ENCODE measurements around the gene PAQR4.
"Not testable (repeated sequence)": the region's sequence is repeated elsewhere in the genome, so short reads cannot be mapped to it uniquely, and the experiment has no call there.

Gene PAQR4

GRCh38 chr16:2968738-2969544 is at the start of gene PAQR4:
Gene PAQR4, plus strand, starts transcription at chr16:2969348. Its CDS starts 327 bp downstream, at chr16:2969675.
- peak; percentile 92 for DNase-seq

GRCh38 chr16:2919511-2920255 is 49.5 kb upstream of the PAQR4 start:
- DNase-seq, result peak; percentile 81

DNA sequence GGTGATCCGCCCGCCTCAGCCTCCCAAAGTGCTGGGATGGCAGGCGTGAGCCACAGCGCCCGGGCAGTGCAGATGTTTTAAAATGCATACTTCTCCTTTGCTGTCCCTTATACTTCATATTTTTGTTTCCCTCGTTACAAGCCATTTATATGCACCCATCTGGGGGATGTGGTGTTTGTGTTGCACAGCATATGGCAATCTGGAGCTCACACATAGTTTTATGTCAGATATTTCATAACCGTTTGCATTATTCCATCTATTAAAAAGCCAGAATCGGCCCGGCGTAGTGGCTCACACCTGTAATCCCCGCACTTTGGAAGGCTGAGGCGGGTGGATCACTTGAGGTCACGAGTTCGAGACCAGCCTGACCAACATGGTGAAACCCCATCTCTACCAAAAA is 45.7 kb upstream of the PAQR4 start:
- DNase-seq, result no peak

GRCh38 chr16:2924901-2925755 is 44.0 kb upstream of the PAQR4 start:
- no peak for DNase-seq

DNA sequence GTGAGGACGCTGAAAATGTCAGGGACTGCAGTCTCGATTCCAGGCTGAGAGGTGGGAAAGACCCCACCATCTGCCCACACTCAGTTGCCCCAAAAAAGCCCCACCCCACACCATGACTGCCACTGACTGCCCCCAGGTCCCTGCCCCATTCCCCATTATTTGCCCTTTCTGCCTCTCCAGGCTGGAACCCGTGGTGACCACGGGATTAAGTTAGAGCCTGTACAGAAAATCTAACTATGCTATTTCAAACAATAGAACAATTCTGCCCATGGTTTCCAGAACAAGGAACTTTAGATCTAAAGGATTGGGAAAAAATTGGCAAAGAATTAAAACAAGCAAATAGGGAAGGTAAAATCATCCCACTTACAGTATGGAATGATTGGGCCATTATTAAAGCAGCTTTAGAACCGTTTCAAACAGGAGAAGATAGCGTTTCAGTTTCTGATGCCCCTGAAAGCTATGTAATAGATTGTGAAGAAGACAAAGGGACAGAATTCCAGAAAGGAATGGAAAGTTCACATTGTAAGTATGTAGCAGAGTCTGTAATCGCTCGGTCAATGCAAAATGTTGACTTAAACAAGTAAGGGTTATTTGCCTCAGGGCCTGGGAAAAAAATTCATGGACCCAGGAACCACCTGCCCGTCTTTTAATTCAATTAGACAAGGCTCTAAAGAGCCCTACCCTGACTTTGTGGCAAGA is 43.0 kb upstream of the PAQR4 start:
- no peak for DNase-seq

- DNase-seq, result no peak
Observed at GRCh38 chr16:2926650-2926999, 42.5 kb upstream of the PAQR4 start.

DNA sequence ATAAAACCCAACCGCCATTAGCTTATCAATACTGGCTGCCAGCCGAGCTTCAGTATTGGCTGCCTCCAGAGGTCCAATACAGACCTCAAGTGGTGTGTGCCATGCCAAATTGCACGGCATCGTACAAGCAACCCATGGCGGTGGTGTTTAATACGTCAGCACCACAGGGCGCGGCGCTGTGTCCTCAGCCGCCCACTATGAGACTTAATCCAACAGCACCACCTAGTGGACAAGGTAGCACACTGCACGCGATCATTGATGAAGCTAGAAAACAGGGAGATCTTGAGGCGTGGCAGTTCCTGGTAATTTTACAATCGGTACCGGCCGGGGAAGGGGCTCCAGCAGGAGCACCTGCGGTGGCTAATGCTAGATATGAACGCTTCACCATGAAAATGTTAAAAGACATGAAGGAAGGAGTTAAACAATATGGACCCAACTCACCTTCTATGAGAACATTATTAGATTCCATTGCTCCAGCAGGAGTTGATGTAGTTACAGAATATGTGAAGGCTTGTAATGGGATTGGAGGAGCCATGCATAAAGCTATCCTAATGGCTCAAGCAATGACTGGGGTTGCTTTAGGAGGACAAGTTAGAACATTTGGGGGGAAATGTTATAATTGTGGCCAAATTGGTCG is 42.0 kb upstream of the PAQR4 start:
- peak; percentile 93 for DNase-seq

GRCh38 chr16:2928151-2928550 is 41.0 kb upstream of the PAQR4 start:
- not testable (repeated sequence) for DNase-seq

DNA sequence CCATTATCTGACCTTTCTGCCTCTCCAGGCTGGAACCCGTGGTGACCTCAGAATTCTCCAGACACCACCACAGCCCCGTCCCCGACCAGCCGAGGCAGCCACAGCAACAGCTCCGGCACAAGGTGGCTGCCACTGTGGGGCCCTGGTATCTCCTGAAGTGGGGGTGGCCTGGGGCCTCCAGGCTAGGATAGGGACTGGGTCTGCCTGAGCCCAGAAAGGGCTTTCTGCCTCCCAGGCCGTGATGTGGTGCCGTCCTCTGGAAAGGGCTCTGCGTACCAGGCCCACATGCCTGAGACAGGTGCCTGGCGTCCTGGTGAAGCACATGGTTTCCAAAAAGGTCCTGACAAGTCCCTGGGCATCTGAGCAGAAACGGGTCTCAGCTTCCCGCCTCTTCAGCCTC is 40.4 kb upstream of the PAQR4 start:
- DNase-seq, result no peak

- DNase-seq, result no peak
Observed at GRCh38 chr16:2929693-2930092, 39.5 kb upstream of the PAQR4 start.

GRCh38 chr16:2930236-2930635 is 38.9 kb upstream of the PAQR4 start:
- no peak for DNase-seq

GRCh38 chr16:2931231-2931914 is 37.8 kb upstream of the PAQR4 start:
- not testable (repeated sequence) for DNase-seq

DNA sequence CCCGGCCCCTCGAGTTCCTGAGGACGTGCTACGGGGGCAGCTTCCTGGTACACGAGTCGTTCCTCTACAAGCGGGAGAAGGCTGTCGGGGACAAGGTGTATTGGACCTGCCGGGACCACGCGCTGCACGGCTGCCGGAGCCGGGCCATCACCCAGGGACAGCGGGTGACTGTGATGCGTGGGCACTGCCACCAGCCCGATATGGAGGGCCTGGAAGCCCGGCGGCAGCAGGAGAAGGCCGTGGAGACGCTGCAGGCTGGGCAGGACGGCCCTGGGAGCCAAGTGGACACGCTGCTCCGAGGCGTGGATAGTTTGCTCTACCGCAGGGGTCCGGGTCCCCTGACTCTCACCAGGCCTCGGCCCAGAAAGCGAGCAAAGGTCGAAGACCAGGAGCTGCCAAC is 36.0 kb upstream of the PAQR4 start:
- no peak for DNase-seq

- no peak for DNase-seq
Observed at GRCh38 chr16:2933701-2934100, 35.4 kb upstream of the PAQR4 start.

DNA sequence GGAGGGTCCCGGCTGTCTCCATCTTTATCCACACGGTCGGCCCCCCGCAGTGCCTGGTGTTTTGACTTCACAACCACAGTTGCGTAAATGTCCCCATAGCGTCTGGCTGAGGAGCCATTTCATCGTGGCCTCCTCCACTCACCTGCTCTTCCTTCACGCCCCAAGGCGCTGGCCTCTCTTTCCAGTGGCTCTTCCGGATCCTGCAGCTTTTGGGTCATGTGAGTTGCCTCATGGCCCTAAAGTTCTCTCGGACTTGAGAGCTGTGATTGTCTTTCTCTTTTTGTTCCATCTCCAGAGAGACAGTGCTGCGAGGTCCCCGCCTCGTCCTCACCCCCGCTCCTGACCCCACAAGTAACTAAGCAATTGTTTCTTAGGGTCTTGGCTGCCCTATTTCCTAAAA is 34.7 kb upstream of the PAQR4 start:
- no peak for DNase-seq

DNA sequence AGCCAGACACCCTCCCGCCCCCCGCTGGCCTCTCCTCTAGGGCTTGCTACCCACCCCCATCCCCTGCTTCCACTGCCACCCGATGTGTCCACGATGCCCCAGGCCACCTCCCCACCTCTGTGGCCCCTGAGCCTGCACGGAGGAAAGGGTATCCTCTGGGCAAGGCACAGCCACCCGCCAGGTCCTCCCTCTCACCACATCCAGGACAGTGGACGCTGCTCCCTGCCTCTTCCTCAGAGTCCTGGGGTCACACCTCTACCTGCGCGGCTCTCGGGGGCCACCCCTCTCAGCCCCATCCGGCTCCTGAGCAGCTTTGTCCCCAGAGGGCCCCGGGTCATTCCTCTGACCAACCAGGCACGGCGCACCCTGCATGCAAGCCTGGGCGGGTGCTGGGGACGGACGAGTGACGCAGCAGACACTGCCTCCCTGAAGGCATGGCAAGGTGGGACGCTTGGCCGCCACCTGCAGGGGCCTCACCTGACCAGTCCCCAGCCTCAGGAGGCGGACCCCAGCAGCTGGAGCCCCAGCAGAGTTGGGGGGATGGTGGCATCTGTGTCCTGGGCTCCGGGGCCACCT is 32.6 kb upstream of the PAQR4 start:
- no peak for DNase-seq

DNA sequence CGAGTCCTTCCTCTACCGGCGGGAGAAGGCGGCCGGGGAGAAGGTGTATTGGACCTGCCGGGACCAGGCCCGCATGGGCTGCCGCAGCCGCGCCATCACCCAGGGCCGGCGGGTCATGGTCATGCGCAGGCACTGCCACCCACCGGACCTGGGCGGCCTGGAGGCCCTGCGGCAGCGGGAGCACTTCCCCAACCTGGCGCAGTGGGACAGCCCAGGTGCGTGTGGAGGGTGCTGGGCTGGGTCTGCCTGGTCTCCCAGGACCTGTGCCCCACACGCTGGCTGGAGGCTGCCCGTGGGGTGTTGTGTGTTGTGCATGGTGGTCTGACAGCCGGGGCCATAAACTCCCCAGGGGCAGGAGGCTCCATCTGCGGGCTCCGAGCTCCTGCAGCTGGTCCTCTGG is 32.0 kb upstream of the PAQR4 start:
- DNase-seq, result no peak

DNA sequence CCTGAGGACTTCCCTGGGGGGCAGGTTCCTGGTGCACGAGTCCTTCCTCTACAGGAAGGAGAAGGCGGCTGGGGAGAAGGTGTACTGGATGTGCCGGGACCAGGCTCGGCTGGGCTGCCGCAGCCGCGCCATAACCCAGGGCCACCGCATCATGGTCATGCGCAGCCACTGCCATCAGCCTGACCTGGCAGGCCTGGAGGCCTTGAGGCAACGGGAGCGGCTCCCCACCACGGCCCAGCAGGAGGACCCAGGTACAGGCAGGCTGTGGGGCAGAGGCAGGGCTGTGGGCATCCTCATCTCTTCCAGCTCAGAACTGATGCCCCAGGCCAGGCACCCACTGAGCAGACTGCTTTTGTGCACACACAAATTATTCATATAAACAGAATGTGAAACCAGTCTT is 30.9 kb upstream of the PAQR4 start:
- no peak for DNase-seq

DNA sequence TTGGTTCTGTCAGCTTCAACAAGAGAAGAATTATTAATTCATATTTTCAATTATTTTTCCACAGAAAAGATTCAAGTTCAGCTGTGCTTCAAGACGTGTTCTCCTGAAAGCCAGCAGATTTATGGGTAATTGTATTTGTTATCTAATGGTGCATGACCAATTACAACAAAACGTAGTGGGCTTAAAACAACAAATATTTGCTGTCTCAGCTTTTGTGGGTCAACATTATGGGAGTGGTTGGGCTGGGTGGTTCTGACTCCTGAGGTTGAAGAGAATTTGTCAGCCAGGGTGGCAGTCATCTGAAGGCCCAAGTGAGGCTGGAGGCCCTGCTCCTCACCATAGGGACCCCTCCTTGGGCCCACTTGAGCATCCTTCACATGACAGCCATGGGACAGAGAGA is 29.2 kb upstream of the PAQR4 start:
- DNase-seq, result no peak

DNA sequence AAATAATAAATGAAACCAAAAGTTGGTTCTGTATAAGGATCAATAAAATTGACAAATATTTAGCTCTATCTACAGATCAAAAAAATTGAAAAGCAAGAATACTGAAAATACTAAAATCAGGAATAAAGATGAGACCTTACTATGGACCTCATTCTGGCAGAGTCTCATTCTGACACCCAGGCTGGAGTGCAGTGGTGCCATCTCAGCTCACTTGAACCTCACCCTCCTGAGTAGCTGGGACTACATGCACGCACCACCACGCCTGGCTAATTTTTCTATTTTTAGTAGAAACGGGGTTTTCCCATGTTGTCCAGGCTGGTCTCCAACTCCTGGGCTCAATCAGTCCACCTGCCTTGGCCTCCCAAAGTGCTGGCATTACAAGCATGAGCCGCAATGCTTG is 27.1 kb upstream of the PAQR4 start:
- no peak for DNase-seq

- not testable (repeated sequence) for DNase-seq
Observed at GRCh38 chr16:2943716-2944115, 25.4 kb upstream of the PAQR4 start.

Data from activated CD8-positive, alpha-beta memory T cell treated with anti-CD3 and anti-CD28 coated beads for 24 hours (primary cell).